Trophoblast cell (in vitro differentiated cells and primary cell): Measurements from ENCODE around the gene SYCP3.

ENCODE experiments used
- DNase-seq, 2 donors: peaks; one replicate each; pipeline ENCODE4 v3.0.0-alpha.2; 2016
- H2AFZ ChIP-seq: 2 replicates; pipeline ENCODE4 v1.6.1; 2013; ENCODE audit warnings: low read length, moderate library complexity, mild to moderate bottlenecking; ENCODE audit not compliant: insufficient read depth, poor library complexity
- H2AK5ac ChIP-seq: 2 replicates; pipeline ENCODE4 v1.6.1; 2013; ENCODE audit warnings: mild to moderate bottlenecking, low read length
- H2BK120ac ChIP-seq: 2 replicates; pipeline ENCODE4 v1.6.1; 2013; ENCODE audit warnings: low read length, mild to moderate bottlenecking, moderate library complexity; ENCODE audit not compliant: insufficient read depth, poor library complexity
- H2BK12ac ChIP-seq: 2 replicates; pipeline ENCODE4 v1.6.1; 2013; ENCODE audit warnings: mild to moderate bottlenecking, low read length, moderate library complexity
- H2BK5ac ChIP-seq: 2 replicates; pipeline ENCODE4 v1.6.1; 2013; ENCODE audit warnings: low read length, low read depth, moderate library complexity, mild to moderate bottlenecking; ENCODE audit not compliant: poor library complexity
- H3K14ac ChIP-seq: 2 replicates; pipeline ENCODE4 v1.6.1; 2013; ENCODE audit warnings: mild to moderate bottlenecking, low read length
- H3K18ac ChIP-seq: 2 replicates; pipeline ENCODE4 v1.6.1; 2013; ENCODE audit warnings: mild to moderate bottlenecking, low read length
- H3K23ac ChIP-seq: 2 replicates; pipeline ENCODE4 v1.6.1; 2013; ENCODE audit warnings: low read length
- H3K27ac ChIP-seq: 2 replicates; pipeline ENCODE4 v1.5.1; 2013; ENCODE audit warnings: low read depth, mild to moderate bottlenecking, inconsistent platforms, low read length, moderate library complexity
- H3K27me3 ChIP-seq: 2 replicates; pipeline ENCODE4 v1.6.1; 2013; ENCODE audit warnings: inconsistent platforms, mild to moderate bottlenecking, low read length, moderate library complexity; ENCODE audit not compliant: insufficient read depth
- H3K36me3 ChIP-seq, 2 experiments: 1 replicate in 1 of 2; 2 replicates in 1 of 2; pipeline ENCODE4 v1.6.1; 2013; ENCODE audit warnings: low read length in 2 of 2, mild to moderate bottlenecking in 2 of 2, moderate library complexity in 1 of 2; ENCODE audit not compliant: insufficient read depth in 2 of 2, control insufficient read depth in 1 of 2
- H3K4ac ChIP-seq: 2 replicates; pipeline ENCODE4 v1.6.1; 2013; ENCODE audit warnings: low read depth, mild to moderate bottlenecking, low read length, moderate library complexity
- H3K4me1 ChIP-seq, 2 experiments: 1 replicate in 1 of 2; 2 replicates in 1 of 2; pipeline ENCODE4 v1.6.1; 2013; ENCODE audit warnings: low read length in 2 of 2, mild to moderate bottlenecking in 2 of 2, moderate library complexity in 1 of 2; ENCODE audit not compliant: insufficient read depth in 2 of 2, control insufficient read depth in 1 of 2
- H3K4me2 ChIP-seq: 2 replicates; pipeline ENCODE4 v1.6.1; 2013; ENCODE audit warnings: inconsistent platforms, mild to moderate bottlenecking, low read length, moderate library complexity
- H3K4me3 ChIP-seq: 2 replicates; pipeline ENCODE4 v1.5.1; 2013; ENCODE audit warnings: mild to moderate bottlenecking, low read depth, low read length, inconsistent platforms
- H3K79me1 ChIP-seq: one replicate; pipeline ENCODE4 v1.6.1; 2013; ENCODE audit warnings: low read length
- H3K79me2 ChIP-seq: 2 replicates; pipeline ENCODE4 v1.6.1; 2013; ENCODE audit warnings: low read length, mild to moderate bottlenecking; ENCODE audit not compliant: control insufficient read depth, insufficient read depth, poor library complexity
- H3K9ac ChIP-seq: 2 replicates; pipeline ENCODE4 v1.6.1; 2013; ENCODE audit warnings: mild to moderate bottlenecking, low read length
- H3K9me3 ChIP-seq: 2 replicates; pipeline ENCODE4 v1.6.1; 2013; ENCODE audit warnings: low read depth, mild to moderate bottlenecking, control low read depth, inconsistent platforms, low read length; ENCODE audit not compliant: insufficient read depth
- H4K12ac ChIP-seq: 2 replicates; pipeline ENCODE4 v1.6.1; 2013; ENCODE audit warnings: low read depth, mild to moderate bottlenecking, low read length, moderate library complexity
- H4K8ac ChIP-seq: 2 replicates; pipeline ENCODE4 v1.6.1; 2013; ENCODE audit warnings: low read depth, mild to moderate bottlenecking, low read length, moderate library complexity
- H4K91ac ChIP-seq: one replicate; pipeline ENCODE4 v1.6.1; 2013; ENCODE audit warnings: low read depth, mild to moderate bottlenecking, low read length, moderate library complexity
- WGBS: extraction: QIAGEN DNeasy Blood & Tissue Kit; methylation state at CpG from one replicate; pipeline ENCODE4 v1.1.7; 2013; ENCODE audit warnings: missing lambda C conversion rate; ENCODE audit not compliant: insufficient read length, insufficient coverage; ENCODE audit errors: extremely low coverage; 5-methylcytosine and 5-hydroxymethylcytosine counted together

Gene SYCP3

DNA sequence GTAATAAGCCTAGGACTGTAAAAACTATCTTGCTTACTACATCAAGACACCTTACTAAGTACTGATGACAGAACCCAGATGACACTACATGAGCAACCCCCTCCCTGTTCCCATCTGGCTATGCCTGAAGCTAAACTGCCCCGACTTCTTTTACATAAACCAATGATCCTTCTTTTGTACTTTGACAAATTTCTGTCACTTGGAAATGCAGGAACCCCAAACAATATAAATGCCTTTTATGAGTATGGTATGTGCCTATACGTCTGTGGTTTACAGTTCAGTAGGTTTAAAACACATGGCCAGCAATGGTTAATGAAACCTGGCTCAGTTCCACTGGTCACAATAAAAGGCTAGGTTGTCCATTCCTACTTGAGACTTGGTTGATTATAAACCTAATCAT lies 6.1 kb downstream of the SYCP3 start:
- no CpG with 5 or more reads among the region's 2 CpGs for WGBS
- H3K9me3 ChIP-seq: no peaks in the 10 kb centered on the region
- no peak for DNase-seq

DNA sequence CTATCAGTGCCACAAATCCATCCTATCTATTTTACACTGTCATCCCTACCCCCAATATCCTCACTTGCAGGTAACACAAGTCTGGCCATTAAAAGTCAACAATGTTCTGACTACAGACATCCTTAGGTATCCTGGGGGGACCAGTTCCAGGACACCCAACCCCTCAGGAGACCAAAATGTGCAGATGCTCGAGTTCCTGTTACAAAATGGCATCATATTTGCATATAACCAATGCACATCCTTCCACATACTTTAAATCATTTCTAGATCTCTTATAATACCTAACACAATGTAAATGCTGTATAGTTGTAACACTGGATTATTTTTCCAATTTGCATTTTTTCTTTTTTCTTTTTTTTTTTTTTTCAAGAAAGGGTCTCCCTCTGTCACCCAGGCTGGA lies 6.9 kb downstream of the SYCP3 start:
- Histone ChIP-seq H3K79me1 (no peaks in the 10 kb centered on the region), H3K4ac (no peak overlapping the region), H4K91ac (no peak overlapping the region), H2AFZ (no peak overlapping the region), H3K79me2 (no peaks in the 10 kb centered on the region), H3K9me3 (no peaks in the 10 kb centered on the region), H3K4me1 (no peaks in the 10 kb centered on the region), H4K12ac (no peak overlapping the region), H3K27ac (no peak overlapping the region), H3K18ac (no peak overlapping the region), H3K23ac (no peak overlapping the region), H2BK120ac (no peak overlapping the region), H2BK12ac (no peak overlapping the region), H3K9ac (no peak overlapping the region), H2AK5ac (no peak overlapping the region), H3K36me3 (no peaks in the 10 kb centered on the region), H3K14ac (no peak overlapping the region), H3K4me3 (no peak overlapping the region), H4K8ac (no peak overlapping the region), H3K27me3 (no peaks in the 10 kb centered on the region), H3K4me2 (no peak overlapping the region), H2BK5ac (no peak overlapping the region)
- WGBS: no CpG with 5 or more reads among the region's 1 CpG
- no peak for DNase-seq

More for the DNA sequence above, 6.1 kb downstream of the SYCP3 start:
- Histone ChIP-seq H2BK12ac (no peak overlapping the region), H3K27me3 (no peaks in the 10 kb centered on the region), H4K8ac (no peak overlapping the region), H3K27ac (no peak overlapping the region), H3K9ac (no peak overlapping the region), H4K91ac (no peak overlapping the region), H2BK5ac (no peak overlapping the region), H2AFZ (no peak overlapping the region), H2BK120ac (no peak overlapping the region), H4K12ac (no peak overlapping the region), H3K36me3 (peaks cover 0 to 2% of the 10 kb centered on the region in 2 experiments), H3K4ac (no peak overlapping the region), H3K18ac (no peak overlapping the region), H2AK5ac (no peak overlapping the region), H3K79me1 (no peaks in the 10 kb centered on the region), H3K4me1 (no peaks in the 10 kb centered on the region), H3K4me2 (no peak overlapping the region), H3K23ac (no peak overlapping the region), H3K4me3 (no peak overlapping the region), H3K14ac (no peak overlapping the region), H3K79me2 (no peaks in the 10 kb centered on the region)

DNA sequence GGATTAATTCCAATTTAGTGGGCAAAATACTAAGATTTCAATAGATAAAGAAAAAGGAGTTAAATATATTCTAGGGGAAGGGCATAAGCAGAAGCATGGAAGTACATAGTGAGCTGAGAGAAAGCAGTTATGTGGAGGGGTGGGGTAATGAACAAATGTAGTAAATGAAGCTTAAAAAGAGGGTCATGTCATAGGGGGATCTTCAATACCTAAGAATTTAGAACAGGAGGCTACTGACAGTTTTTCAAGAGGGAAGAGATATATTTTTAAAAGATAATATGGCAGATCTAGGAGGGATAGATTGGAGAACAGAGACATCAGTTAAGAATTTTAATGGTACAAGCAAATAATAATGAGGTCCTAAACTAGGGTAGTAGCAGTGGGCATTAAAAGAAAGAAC lies 9.4 kb downstream of the SYCP3 start:
- H2BK120ac ChIP-seq: no peak overlapping the region
- no peak overlapping the region for H3K4me3 ChIP-seq
- H3K4me1 ChIP-seq: no peaks in the 10 kb centered on the region
- no peak overlapping the region for H3K14ac ChIP-seq
- no peaks in the 10 kb centered on the region for H3K79me1 ChIP-seq
- no peak overlapping the region for H2AK5ac ChIP-seq
- no peaks in the 10 kb centered on the region for H3K36me3 ChIP-seq
- H3K4ac ChIP-seq: no peak overlapping the region
- no peak overlapping the region for H4K8ac ChIP-seq
- no peak for DNase-seq
- no peak overlapping the region for H3K18ac ChIP-seq
- H3K9ac ChIP-seq: no peak overlapping the region
- H3K4me2 ChIP-seq: no peak overlapping the region
- H4K12ac ChIP-seq: no peak overlapping the region
- no peaks in the 10 kb centered on the region for H3K27me3 ChIP-seq
- no peak overlapping the region for H3K23ac ChIP-seq
- no peaks in the 10 kb centered on the region for H3K79me2 ChIP-seq
- no peak overlapping the region for H2BK12ac ChIP-seq
- H2BK5ac ChIP-seq: no peak overlapping the region
- no peak overlapping the region for H4K91ac ChIP-seq
- no peak overlapping the region for H2AFZ ChIP-seq
- H3K9me3 ChIP-seq: no peaks in the 10 kb centered on the region
- H3K27ac ChIP-seq: no peak overlapping the region

DNA sequence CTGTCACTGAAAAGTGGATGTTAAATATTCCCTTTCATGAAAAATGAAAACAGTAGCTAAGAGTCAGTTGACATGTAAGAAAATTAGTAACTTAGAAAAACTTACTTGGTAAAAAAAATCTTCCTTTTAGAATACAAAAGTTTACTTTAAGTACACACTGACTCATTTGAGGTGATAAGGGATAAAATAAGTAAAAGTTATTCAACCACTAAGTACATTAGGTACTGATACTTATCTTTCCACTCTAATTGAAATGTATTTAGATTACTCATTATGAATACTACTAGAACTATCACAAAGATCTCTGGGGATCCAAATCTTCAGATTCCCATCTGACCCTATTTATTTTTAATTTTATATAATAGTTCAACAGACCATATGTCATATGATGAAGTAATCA lies 12.2 kb downstream of the SYCP3 start:
- Histone ChIP-seq H4K12ac (no peak overlapping the region), H3K14ac (no peak overlapping the region), H4K91ac (no peak overlapping the region), H3K4ac (no peak overlapping the region), H3K4me1 (no peaks in the 10 kb centered on the region), H2BK12ac (no peak overlapping the region), H3K36me3 (peaks cover 0 to 1% of the 10 kb centered on the region in 2 experiments), H3K23ac (no peak overlapping the region), H2AK5ac (no peak overlapping the region), H3K27me3 (no peaks in the 10 kb centered on the region), H4K8ac (no peak overlapping the region), H3K79me2 (no peaks in the 10 kb centered on the region), H2AFZ (no peak overlapping the region), H2BK120ac (no peak overlapping the region), H3K9me3 (no peaks in the 10 kb centered on the region), H3K79me1 (no peaks in the 10 kb centered on the region), H3K4me2 (no peak overlapping the region), H3K4me3 (no peak overlapping the region), H2BK5ac (no peak overlapping the region), H3K27ac (no peak overlapping the region), H3K9ac (no peak overlapping the region), H3K18ac (no peak overlapping the region)
- no peak for DNase-seq

DNA sequence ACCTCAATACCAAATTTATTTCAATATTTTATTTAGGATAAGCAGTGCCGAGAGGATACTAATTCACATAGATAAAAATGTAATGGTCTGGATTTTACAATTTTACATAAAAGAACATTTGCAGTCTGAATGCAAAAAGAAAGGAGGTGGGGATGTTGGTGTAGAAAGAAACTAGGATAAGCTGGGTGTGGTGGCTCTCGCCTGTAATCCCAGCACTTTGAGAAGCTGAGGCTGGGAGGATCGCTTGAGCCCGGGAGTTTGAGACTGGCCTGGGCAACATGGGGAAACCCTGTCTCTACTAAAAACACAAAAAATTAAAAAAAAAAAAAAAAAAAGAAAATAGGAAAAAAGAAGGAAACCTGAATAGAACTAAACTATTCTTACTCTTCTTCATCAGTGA lies 16.9 kb downstream of the SYCP3 start:
- Histone ChIP-seq H2BK5ac (no peak overlapping the region), H3K4me3 (no peak overlapping the region), H3K23ac (no peak overlapping the region), H2AK5ac (no peak overlapping the region), H3K4me2 (no peak overlapping the region), H3K18ac (no peak overlapping the region), H3K9me3 (no peaks in the 10 kb centered on the region), H4K8ac (no peak overlapping the region), H2AFZ (no peak overlapping the region), H3K9ac (no peak overlapping the region), H3K4ac (no peak overlapping the region), H4K91ac (no peak overlapping the region), H3K27ac (no peak overlapping the region), H3K36me3 (peaks cover 0 to 1% of the 10 kb centered on the region in 2 experiments), H3K14ac (no peak overlapping the region), H2BK120ac (no peak overlapping the region), H3K4me1 (no peaks in the 10 kb centered on the region), H3K27me3 (no peaks in the 10 kb centered on the region), H2BK12ac (no peak overlapping the region), H4K12ac (no peak overlapping the region), H3K79me2 (no peaks in the 10 kb centered on the region), H3K79me1 (no peaks in the 10 kb centered on the region)
- no CpG with 5 or more reads among the region's 4 CpGs for WGBS
- DNase-seq: no peak
